CD4-positive, alpha-beta T cell (primary cell): ENCODE results near the gene ZNF627. TPM values are rescaled to one million over a fixed set of nuclear protein-coding genes. Genes with fewer than 3 reads are reported as not detected.

Experiments
- ATAC-seq: fragments of 200-7000 bp; cut with Tn5 transposase; one replicate; pipeline ENCODE4 v1.10.0; 2022; ENCODE audit warnings: mild to moderate bottlenecking; ENCODE audit not compliant: poor library complexity
- CTCF ChIA-PET: fragments of 350-600 bp; sonication (Branson Sonifier 250); formaldehyde crosslinking; loops from one replicate; lab custom pipeline; 2021; ENCODE audit warnings: antibody characterized with exemption, inconsistent platforms; lab: Charles Lee
- POLR2A ChIA-PET: fragments of 350-600 bp; sonication (Branson Sonifier 250); formaldehyde crosslinking; loops from one replicate; lab custom pipeline; 2021; ENCODE audit warnings: antibody characterized with exemption, inconsistent platforms; lab: Charles Lee
- DNase-seq, 14 experiments: peaks; one replicate each; pipeline ENCODE4 v3.0.0-alpha.2; 2013 to 2020; ENCODE audit warnings: mixed read lengths in 2 of 14
- H3K27ac ChIP-seq, 2 donors: one replicate each; pipeline versions ENCODE4 v1.5.1 to v1.7.0; 2013; ENCODE audit warnings: low read length in 2 of 2, low read depth in 1 of 2, mild to moderate bottlenecking in 1 of 2
- H3K27me3 ChIP-seq, 2 experiments: 1 replicate in 1 of 2; 2 replicates in 1 of 2; pipeline versions ENCODE4 v1.6.1 to v1.7.0; 2013; ENCODE audit warnings: low read length in 2 of 2, control low read depth in 1 of 2, mild to moderate bottlenecking in 1 of 2, moderate library complexity in 1 of 2; ENCODE audit not compliant: insufficient read depth in 2 of 2, control insufficient read depth in 1 of 2
- H3K36me3 ChIP-seq: one replicate; pipeline ENCODE4 v1.6.1; 2013; ENCODE audit warnings: low read length, control low read depth; ENCODE audit not compliant: insufficient read depth
- H3K4me1 ChIP-seq: one replicate; pipeline ENCODE4 v1.6.1; 2013; ENCODE audit warnings: low read length, control low read depth; ENCODE audit not compliant: insufficient read depth
- H3K4me3 ChIP-seq: one replicate; pipeline ENCODE4 v1.5.1; 2013; ENCODE audit warnings: mild to moderate bottlenecking, low read length, moderate library complexity
- H3K9me3 ChIP-seq, 2 experiments: 1 replicate in 1 of 2; 2 replicates in 1 of 2; pipeline versions ENCODE4 v1.6.1 to v1.7.0; 2013; ENCODE audit warnings: low read length in 2 of 2, mild to moderate bottlenecking in 2 of 2, control low read depth in 1 of 2, moderate library complexity in 1 of 2; ENCODE audit not compliant: control insufficient read depth in 1 of 2, insufficient read depth in 1 of 2
- H3K27ac Mint-ChIP-seq: one replicate; pipeline ENCODE4 v1.8.0; 2020; ENCODE audit warnings: mixed read lengths
- H3K27me3 Mint-ChIP-seq: one replicate; pipeline ENCODE4 v1.8.0; 2021; ENCODE audit warnings: mixed read lengths
- H3K36me3 Mint-ChIP-seq: one replicate; pipeline ENCODE4 v1.8.0; 2021; ENCODE audit warnings: low read depth, mixed read lengths
- H3K4me1 Mint-ChIP-seq: one replicate; pipeline ENCODE4 v1.8.0; 2021; ENCODE audit warnings: low read depth, mixed read lengths
- H3K4me3 Mint-ChIP-seq: one replicate; pipeline ENCODE4 v1.8.0; 2020; ENCODE audit warnings: mild to moderate bottlenecking, mixed read lengths
- H3K9me3 Mint-ChIP-seq: one replicate; pipeline ENCODE4 v1.8.0; 2020; ENCODE audit warnings: mixed read lengths
- intact Hi-C, 2 experiments: fragments of 100-400 bp; cut with DNase I in 1 of 2; cut with micrococcal nuclease in 1 of 2; formaldehyde crosslinking; loops; one replicate each; pipeline versions ENCODE4 v1.15.1 to v1.9.0; 2023 to 2025; cut with DNase I, micrococcal nuclease
- total RNA-seq, 174 experiments: library from RNA in 2 of 174; stranded (reverse) in 2 of 174; gene quantifications; one replicate each; pipeline ENCODE4 v1.2.3 and lab custom pipeline; 2021 to 2026
- TF ChIP-seq, protein P1 (sequence below): fragments of 200-600 bp; IDR thresholded peaks from one replicate; pipeline ENCODE4 v1.8.0; 2022; ENCODE audit warnings: antibody characterized with exemption, mild to moderate bottlenecking

Gene ZNF627
- total RNA-seq, 2 experiments from 2014 or later, result 11.7 to 12.7 TPM

DNA sequence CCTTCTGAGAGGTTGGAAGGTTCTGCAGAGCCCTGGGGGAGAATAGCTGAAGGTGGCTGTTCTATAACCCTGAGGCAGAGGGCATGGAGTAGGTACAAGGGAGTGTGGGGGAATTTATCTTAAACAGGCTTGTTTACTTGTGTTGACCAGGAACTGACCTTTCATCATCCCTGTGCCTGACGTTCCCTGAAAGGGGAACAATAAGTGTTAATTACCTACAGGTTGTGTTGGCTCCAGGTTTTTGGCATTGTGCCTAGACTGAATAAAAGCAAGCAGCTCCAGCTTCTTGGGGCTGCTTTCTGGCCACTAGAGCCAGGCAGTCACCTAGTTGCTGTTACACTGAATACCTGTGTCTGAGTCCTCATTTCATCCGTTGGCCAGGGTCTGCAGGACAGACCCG lies 60.0 kb downstream of the ZNF627 start:
- no peaks in the 10 kb centered on the region for H3K4me1 ChIP-seq
- Mint-ChIP-seq H3K27me3 (no peaks in the 10 kb centered on the region), H3K36me3 (peaks cover 11% of the 10 kb centered on the region), H3K4me3 (no peak overlapping the region), H3K9me3 (peaks cover 5% of the 10 kb centered on the region), H3K4me1 (no peaks in the 10 kb centered on the region), H3K27ac (no peak overlapping the region)
- TF ChIP-seq, protein P1, sequence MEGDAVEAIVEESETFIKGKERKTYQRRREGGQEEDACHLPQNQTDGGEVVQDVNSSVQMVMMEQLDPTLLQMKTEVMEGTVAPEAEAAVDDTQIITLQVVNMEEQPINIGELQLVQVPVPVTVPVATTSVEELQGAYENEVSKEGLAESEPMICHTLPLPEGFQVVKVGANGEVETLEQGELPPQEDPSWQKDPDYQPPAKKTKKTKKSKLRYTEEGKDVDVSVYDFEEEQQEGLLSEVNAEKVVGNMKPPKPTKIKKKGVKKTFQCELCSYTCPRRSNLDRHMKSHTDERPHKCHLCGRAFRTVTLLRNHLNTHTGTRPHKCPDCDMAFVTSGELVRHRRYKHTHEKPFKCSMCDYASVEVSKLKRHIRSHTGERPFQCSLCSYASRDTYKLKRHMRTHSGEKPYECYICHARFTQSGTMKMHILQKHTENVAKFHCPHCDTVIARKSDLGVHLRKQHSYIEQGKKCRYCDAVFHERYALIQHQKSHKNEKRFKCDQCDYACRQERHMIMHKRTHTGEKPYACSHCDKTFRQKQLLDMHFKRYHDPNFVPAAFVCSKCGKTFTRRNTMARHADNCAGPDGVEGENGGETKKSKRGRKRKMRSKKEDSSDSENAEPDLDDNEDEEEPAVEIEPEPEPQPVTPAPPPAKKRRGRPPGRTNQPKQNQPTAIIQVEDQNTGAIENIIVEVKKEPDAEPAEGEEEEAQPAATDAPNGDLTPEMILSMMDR, result no peak
- H3K4me3 ChIP-seq, result no peak overlapping the region
- H3K36me3 ChIP-seq, result no peaks in the 10 kb centered on the region
- no peaks in the 10 kb centered on the region for H3K27me3 ChIP-seq
- peaks cover 19 to 24% of the 10 kb centered on the region in 2 experiments for H3K9me3 ChIP-seq
- DNase-seq (no peak), ATAC-seq (no peak)
- no peak overlapping the region for H3K27ac ChIP-seq
- CTCF ChIA-PET, result no interaction called here
- intact Hi-C loops, result no loop called here
- POLR2A ChIA-PET, result no interaction called here

DNA sequence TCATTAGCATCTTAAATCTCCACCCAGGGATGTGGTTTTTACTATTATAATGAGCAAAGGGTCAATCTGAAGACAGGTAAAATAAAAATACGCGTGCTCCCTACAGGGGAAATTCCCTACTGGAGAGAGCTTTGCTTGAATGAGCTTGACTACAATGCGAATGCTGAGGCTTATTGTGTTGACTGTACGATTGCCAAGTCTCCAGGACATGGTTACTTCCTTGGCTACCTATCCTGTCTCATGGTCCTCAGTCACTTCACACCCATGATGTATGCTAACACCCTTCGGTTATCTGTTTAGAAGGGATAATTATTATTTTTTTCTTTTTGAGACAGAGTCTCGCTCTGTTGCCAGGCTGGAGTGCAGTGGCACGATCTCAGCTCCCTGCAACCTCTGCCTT lies 61.7 kb downstream of the ZNF627 start:
- POLR2A ChIA-PET, result no interaction called here
- H3K27ac ChIP-seq, result no peak overlapping the region
- DNase-seq (no peak), ATAC-seq (no peak)
- no peaks in the 10 kb centered on the region for H3K27me3 ChIP-seq
- Mint-ChIP-seq H3K27ac (no peak overlapping the region), H3K9me3 (peaks cover 4% of the 10 kb centered on the region), H3K27me3 (no peaks in the 10 kb centered on the region), H3K4me1 (no peaks in the 10 kb centered on the region), H3K36me3 (no peaks in the 10 kb centered on the region), H3K4me3 (no peak overlapping the region)
- no peak overlapping the region for H3K4me3 ChIP-seq
- H3K9me3 ChIP-seq, result peaks cover 4 to 19% of the 10 kb centered on the region in 2 experiments
- H3K4me1 ChIP-seq, result no peaks in the 10 kb centered on the region
- TF ChIP-seq, protein P1, result no peak
- CTCF ChIA-PET, result no interaction called here
- intact Hi-C loops, result no loop called here
- H3K36me3 ChIP-seq, result no peaks in the 10 kb centered on the region

DNA sequence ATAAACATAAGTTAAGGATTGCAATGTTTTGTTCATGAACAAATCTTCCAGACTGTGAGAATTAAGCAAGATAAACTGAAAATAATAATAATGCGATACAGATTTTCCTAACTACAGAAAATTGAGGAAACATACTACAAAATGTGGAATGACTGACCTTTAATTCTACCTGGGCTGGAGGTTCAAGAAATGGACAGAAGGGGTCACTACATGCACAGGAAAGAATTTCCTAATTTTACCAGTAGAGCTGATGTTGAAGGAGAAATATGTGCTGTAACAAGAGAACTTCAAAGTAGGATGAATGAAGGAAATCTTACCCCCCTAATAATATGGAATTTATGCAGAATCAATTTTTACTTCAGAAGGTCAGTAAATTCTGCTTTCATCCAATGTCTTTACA lies 62.3 kb downstream of the ZNF627 start:
- Mint-ChIP-seq H3K9me3 (peaks cover 4% of the 10 kb centered on the region), H3K4me3 (no peak overlapping the region), H3K27ac (no peak overlapping the region), H3K36me3 (no peaks in the 10 kb centered on the region), H3K4me1 (no peaks in the 10 kb centered on the region), H3K27me3 (no peaks in the 10 kb centered on the region)
- intact Hi-C loops, result no loop called here
- H3K27ac ChIP-seq, result no peak overlapping the region
- no peak overlapping the region for H3K4me3 ChIP-seq
- DNase-seq (no peak), ATAC-seq (no peak)
- no peaks in the 10 kb centered on the region for H3K27me3 ChIP-seq
- TF ChIP-seq, protein P1, result no peak
- CTCF ChIA-PET, result no interaction called here
- no peaks in the 10 kb centered on the region for H3K4me1 ChIP-seq
- POLR2A ChIA-PET, result no interaction called here
- H3K36me3 ChIP-seq, result no peaks in the 10 kb centered on the region
- H3K9me3 ChIP-seq, result peaks cover 4 to 13% of the 10 kb centered on the region in 2 experiments
